GM12892 (cell line): Measurements from ENCODE around the gene MAP1B.

Experiments used
- POLR2A ChIP-seq: IDR thresholded peaks from 2 replicates; pipeline ENCODE4 v1.6.1; 2011; ENCODE audit warnings: low read depth, low read length, control low read depth
- POLR2AphosphoS5 ChIP-seq: IDR thresholded peaks from 2 replicates; pipeline ENCODE4 v1.6.1; 2011; ENCODE audit warnings: low read depth, low read length, control low read depth
- TAF1 ChIP-seq: IDR thresholded peaks from 2 replicates; pipeline ENCODE4 v1.6.1; 2011; ENCODE audit warnings: low read depth, mild to moderate bottlenecking, control low read depth, low read length, borderline replicate concordance

DNA sequence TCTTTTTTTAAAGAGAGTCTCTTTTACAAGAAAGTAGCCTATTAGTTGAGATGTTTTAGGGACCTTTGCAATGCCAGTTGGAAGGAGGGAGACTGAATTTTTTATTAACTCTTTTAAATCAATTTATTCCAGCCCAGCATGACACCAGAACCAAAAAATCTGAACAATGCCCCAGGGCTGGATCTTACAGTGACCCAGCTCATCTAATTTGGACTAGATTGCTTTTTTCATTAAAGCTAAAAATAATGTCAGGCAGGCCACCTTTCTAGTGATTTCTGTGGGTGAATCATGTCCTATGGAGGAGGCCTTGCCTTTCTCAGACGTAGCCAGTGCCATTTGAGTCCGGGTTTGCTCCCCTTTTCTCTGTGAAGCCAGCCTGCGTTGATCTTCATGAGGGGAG lies 38.8 kb downstream of the MAP1B start:
- TF ChIP-seq POLR2AphosphoS5 (no peak), POLR2A (no peak), TAF1 (no peak)
